ENCODE results near the gene SETBP1.

DNA sequence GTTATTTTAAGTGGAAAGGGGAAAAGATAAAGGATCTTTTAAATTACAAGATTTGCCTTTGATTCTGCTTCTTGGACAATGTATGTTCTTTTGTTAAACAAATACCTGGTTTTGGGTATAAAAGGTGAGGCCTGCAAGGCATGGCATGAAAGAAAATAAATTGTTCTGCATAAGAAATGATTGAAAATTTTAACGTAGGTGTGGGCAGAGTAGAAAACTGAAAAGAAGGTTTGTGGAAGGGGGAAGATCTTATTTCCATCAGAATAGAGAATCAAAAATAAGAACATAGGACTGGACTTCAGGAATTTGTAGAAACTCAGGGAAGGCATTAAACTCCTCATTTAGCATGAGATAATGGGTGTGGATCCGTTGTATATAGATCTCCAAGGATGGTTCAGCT, 153.1 kb downstream of the SETBP1 start:
- TF ChIP-seq ARNTL (CRISPR knock-in tag; IDR thresholded peaks at IDR 0.05; ENCODE audit: borderline replicate concordance, low read depth) = no peak
- TF ChIP-seq, protein P1, sequence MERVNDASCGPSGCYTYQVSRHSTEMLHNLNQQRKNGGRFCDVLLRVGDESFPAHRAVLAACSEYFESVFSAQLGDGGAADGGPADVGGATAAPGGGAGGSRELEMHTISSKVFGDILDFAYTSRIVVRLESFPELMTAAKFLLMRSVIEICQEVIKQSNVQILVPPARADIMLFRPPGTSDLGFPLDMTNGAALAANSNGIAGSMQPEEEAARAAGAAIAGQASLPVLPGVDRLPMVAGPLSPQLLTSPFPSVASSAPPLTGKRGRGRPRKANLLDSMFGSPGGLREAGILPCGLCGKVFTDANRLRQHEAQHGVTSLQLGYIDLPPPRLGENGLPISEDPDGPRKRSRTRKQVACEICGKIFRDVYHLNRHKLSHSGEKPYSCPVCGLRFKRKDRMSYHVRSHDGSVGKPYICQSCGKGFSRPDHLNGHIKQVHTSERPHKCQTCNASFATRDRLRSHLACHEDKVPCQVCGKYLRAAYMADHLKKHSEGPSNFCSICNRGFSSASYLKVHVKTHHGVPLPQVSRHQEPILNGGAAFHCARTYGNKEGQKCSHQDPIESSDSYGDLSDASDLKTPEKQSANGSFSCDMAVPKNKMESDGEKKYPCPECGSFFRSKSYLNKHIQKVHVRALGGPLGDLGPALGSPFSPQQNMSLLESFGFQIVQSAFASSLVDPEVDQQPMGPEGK (CRISPR knock-in tag; IDR thresholded peaks at IDR 0.05; ENCODE audit: borderline replicate concordance) = no peak
- TF ChIP-seq POU6F1 (CRISPR knock-in tag; IDR thresholded peaks at IDR 0.05; ENCODE audit: borderline replicate concordance, low read depth) = no peak
- no peak for TF ChIP-seq ZNF8 (CRISPR knock-in tag; IDR thresholded peaks at IDR 0.05)
- TF ChIP-seq ZFP30 (CRISPR knock-in tag; IDR thresholded peaks at IDR 0.05) = no peak
- no peak for TF ChIP-seq OSR1 (CRISPR knock-in tag; IDR thresholded peaks at IDR 0.05)
- no peak for TF ChIP-seq SNAI2 (CRISPR knock-in tag; IDR thresholded peaks at IDR 0.05)
- TF ChIP-seq PPARA (CRISPR knock-in tag; IDR thresholded peaks at IDR 0.05; ENCODE audit: borderline replicate concordance) = no peak

Data from SK-N-SH treated with all-trans-retinoic acid at 6 μM for 48 hours (cell line).